Hematopoietic multipotent progenitor cell (in vitro differentiated cells): Measurements from ENCODE around the gene ART5. TPM values are rescaled to one million over a fixed set of nuclear protein-coding genes. Genes with fewer than 3 reads are reported as not detected.

Experiments used
- DNase-seq, 3 donors: peaks; one replicate each; pipeline ENCODE4 v3.0.0-alpha.2; 2011 to 2015; ENCODE audit warnings: low read depth in 2 of 3, low spot score in 2 of 3
- total RNA-seq: library from RNA; depleted of rRNA; stranded (reverse); fragments of >200 nt; gene quantifications from one replicate; pipeline ENCODE4 v1.2.3, GENCODE V29; 2012

The ART5 gene, protein sequence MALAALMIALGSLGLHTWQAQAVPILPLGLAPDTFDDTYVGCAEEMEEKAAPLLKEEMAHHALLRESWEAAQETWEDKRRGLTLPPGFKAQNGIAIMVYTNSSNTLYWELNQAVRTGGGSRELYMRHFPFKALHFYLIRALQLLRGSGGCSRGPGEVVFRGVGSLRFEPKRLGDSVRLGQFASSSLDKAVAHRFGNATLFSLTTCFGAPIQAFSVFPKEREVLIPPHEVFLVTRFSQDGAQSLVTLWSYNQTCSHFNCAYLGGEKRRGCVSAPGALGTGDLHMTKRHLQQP
- total RNA-seq = under 0.01 TPM

- DNase-seq = no peak
Measured at GRCh38 chr11:3641701-3642070, at the start of gene ART5. ART5 (minus strand) TSS chr11:3641992; CDS start chr11:3641862, 130 bp downstream.

GRCh38 chr11:3686751-3687150 is 45.0 kb upstream of the ART5 start:
- DNase-seq = no peak

DNA sequence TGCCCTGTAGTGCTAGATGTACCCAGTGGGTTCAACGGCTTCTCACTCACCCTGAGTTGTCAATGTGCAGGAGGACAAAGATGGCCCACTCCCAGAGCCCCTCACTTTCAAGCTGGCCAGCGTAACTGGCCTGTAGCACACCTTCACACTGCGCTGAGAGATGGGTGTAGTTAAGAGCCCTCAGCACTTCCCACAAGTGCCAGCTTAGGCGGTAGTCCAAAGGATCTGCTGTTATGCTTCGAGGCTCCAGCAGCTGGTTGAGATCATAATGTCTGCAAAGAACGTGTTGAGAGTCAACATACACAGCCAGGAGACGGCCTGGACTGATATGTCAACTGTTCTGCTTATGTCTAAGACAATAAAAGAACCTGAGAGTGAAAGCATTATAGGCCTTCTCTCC is 44.1 kb upstream of the ART5 start:
- no peak for DNase-seq

DNA sequence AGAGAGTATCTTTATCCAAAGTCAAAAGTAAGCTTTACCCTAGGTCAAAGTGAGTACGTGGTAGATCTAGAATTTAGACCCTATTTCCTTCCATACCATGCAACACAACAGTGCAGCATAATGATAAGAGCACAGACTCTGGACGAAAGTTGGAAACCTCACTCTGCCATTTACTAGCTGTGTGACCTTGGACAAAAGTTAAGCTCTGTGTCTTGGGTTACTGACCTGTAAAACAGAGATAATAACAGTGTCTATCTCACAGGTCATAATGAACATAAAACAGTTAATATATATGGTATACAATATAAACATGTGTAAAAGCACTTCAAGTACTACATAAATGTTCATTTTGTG is 43.0 kb upstream of the ART5 start:
- no peak for DNase-seq

DNA sequence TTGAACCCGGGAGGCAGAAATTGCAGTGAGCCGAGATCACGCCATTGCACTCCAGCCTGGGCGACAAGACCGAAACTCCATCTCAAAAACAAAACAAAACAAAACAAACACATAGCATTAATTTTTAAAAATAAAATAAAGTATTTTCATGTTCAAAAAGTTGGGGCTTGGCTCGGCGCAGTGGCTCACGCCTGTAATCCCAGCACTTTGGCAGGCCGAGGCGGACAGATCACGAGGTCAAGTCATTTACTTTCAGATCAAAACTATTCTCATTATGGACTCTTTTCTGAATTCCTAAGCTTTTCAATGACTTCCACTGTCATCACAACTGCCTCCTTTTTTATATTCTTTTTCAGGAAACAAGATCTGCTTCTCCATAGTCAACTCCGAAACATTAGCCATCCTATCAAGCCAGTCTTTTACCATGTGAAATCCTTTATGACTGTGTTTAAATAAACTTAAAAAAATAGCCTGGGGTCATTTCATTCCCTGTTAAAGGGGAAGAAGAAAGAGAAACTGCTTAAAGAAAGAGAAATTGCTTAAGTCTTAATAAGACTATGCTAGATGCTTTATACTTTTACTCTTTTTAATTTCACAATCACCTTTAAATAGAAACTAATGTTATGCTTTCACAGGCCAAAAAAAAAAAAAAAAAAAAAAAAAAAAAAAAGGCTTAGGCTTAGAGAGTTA is 42.5 kb upstream of the ART5 start:
- DNase-seq = no peak

- no peak for DNase-seq
Measured at GRCh38 chr11:3683039-3683438, 41.2 kb upstream of the ART5 start.

DNA sequence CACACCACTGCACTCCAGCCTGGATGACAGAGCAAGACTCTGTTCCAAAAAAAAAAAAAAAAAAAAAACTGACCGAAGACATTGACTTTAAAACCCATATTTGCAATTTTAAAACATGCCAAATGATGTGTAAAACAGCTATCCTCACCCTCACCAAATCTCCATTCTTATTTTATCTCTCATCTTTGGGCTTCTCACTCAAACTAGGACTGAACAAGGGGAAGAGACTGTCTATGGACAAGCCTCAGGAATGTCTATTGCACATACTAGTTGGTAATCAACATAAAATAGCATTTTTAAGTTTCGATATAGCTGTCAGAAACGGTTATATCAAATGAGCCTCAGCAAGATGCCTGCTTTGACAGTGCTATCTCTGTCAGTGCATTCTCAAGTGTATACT is 37.3 kb upstream of the ART5 start:
- no peak for DNase-seq

DNA sequence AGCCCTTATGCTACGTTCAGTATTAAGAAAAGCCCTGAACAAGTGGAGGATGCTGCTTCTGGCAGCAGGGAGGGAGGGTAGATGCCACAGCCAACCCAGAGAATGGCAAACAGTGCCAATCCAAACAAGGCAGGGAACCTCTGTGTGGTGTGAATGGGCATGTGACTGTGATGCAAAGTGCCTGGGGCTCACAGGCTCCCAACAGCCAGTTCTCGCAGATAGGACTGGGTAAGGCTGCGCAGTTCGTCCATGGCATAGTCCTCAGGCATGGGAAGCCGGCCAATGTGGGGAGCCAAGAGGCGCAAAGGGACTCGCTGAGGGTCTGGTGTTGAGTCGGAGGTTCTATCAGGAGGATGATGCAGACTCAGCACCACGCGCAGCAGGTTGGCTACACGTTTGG is 34.2 kb upstream of the ART5 start:
- DNase-seq = no peak

DNA sequence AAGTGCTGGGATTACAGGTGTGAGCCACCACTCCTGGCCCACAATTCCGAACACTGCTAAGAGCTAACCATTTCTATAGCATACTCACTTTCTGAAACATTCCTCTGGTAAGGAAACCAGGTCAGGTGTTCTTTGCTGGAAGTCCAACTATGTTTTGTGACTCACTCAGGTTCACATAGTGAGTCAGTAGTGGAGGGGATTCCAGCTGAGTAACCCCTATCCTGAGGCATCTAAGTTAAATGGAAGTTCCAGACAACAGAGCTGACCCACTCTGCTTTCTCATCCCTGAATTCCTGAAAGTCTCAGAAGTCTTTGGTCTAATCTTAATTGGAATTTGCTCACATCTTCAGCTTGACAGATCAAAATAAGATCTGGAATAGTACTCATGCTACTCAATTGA is 32.4 kb upstream of the ART5 start:
- no peak for DNase-seq

- no peak for DNase-seq
Measured at GRCh38 chr11:3671334-3672254, 29.8 kb upstream of the ART5 start, which contains the start of gene CHRNA10. CHRNA10 (minus strand) TSS chr11:3671384; CDS start chr11:3671312, 72 bp downstream.

DNA sequence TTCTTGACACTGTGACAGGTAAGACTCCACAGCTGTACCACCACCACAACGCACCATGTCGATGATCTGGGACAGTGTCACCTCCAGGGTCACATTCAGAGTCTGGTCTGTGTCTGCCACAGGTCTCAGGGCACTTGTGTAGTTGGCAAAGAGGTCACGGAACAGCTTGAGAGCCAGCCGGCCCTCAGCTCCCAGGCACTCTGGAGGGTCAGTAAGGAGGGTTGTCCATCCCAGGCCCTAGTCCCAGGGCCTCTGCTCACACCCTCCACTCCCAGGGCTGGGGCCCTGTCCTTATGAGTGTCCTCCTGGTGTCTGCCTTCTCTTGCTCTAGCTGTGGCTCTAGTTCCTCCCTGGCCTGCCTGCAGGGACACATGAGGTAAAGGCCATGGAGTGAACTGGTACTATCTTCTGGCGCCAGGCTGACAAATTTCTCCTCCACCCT is 28.0 kb upstream of the ART5 start:
- no peak for DNase-seq

DNA sequence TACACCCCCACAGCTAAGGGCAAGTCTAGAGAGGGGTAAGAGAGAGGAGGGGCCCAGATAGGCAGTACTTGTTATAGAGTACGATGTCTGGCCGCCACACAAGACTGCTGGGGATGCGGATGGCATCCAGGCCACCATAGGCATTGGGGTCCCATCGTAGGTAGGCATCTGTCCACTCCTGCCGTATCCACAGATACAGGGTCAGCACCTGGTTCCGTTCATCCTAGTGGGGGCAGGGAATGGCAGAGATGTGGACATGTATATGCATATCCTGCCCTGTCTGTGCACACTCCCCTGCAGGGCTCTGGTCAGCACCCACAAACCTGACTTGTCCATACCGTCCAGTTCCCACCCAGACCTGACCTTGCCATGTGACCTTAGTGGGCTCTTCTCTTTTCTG is 27.3 kb upstream of the ART5 start:
- no peak for DNase-seq

GRCh38 chr11:3667149-3668035 is 25.6 kb upstream of the ART5 start:
- DNase-seq = no peak

DNA sequence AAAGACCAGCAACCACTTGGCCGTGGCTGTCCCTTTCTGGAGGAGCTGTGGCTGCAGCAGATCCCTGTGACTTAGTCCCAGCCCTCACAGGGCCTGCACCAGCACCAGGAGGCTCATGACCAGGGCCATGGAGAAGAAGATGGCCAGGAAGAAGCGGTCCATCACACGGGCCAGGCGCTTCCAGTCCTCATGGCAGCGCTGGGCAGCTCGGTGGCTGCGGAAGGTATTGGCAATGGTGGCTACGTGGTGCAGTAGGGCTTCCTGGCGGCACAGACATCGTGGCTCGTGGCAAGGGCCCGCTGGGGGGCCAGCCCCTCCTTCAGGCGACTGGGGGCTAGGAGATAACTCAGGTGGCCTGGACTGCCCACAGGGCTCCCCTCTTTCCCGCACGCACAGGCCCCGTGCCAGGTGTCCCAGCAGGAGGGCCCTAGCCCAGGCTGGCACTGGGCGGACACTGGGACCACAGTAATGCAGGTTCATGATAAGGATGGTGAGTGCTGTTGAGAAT is 24.3 kb upstream of the ART5 start:
- no peak for DNase-seq

- peak in 1 of 3 donors; percentile 47 for DNase-seq
Measured at GRCh38 chr11:3665336-3666022, 23.7 kb upstream of the ART5 start.

DNA sequence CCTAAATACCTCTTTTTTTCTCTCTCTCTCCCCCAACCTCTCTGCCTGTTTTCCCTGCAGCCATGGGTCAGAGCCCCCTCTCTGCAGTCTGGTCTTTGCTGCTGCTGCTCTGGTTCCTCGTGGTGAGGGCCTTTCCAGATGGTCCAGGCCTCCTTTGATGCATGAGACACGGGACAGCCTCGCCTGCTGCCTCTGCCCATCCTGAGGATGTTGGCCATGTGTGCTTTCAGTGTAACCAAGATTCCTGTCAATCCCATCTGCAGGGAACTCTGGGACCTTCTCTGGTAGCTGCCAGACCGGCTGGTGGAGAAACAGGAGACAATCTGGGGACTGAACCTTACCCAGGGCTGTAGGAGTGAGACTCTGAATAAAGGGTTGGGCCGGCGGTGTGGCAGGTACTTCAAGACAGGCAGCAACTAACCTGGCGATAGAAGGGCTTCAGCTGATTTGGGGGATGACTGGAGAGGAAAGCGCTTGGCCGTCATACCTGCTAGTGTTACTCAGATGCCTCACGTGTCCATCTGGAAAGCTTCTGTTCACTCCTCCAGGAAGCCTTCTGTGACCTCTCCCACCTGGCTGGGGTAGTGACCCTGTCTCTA is 22.3 kb upstream of the ART5 start:
- DNase-seq = no peak

DNA sequence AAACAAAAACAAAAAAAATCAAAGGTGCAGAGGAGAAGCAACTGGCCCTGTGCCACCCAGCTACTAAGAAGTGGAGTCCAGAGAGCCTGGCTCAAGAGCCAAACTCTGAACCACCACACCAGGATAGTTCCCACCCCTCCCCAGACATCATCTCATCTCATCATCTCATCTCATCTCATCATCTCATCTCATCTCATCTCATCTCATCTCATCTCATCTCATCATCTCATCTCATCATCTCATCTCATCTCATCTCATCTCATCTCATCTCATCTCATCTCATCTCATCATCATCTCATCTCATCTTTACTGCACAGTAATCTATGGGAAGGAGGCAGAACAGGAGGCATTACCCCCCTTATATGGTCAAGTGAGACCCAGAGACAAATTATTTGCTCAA is 21.1 kb upstream of the ART5 start:
- no peak for DNase-seq

DNA sequence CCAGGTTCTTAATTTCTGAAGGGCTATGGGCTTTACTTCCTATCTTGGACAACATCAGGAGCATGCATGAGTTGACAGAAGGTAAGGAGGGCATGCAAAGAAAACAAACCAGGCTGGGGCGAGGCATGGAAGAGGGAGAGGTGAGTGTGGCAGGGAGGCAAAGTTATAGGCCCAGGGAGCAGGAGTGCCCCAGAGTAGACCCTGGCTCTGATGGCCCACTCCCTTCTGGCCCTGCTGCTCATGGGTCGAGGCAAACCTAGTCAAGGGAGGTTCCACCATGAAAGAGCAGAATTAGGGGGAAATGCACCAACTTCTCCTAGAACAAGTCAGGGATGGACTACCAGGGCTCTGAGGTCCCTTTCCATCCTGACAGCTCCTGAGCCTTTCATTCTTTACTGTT is 19.2 kb upstream of the ART5 start:
- DNase-seq = no peak
